Left lung (tissue), 10 donors: ENCODE data around the gene CEACAM5. TPM values are rescaled to one million over a fixed set of nuclear protein-coding genes. Genes with fewer than 3 reads are reported as not detected.

ENCODE experiments used
- ATAC-seq: fragments of 200-7000 bp; cut with Tn5 transposase; one replicate; pipeline ENCODE4 v1.9.1; 2020; ENCODE audit warnings: moderate library complexity
- DNase-seq, 4 donors: peaks; one replicate each; pipeline ENCODE4 v3.0.0-alpha.2; 2013 to 2020
- H3K27ac ChIP-seq, 2 donors: fragments of 200-600 bp; sonication (generic) in 1 of 2; one replicate each; pipeline versions ENCODE4 v1.5.0 to v1.8.0; 2020 to 2021
- H3K27me3 ChIP-seq, 2 donors: fragments of 200-600 bp; sonication (generic) in 1 of 2; one replicate each; pipeline versions ENCODE4 v1.5.0 to v1.8.0; 2020 to 2021
- H3K36me3 ChIP-seq, 2 donors: fragments of 200-600 bp; sonication (generic) in 1 of 2; one replicate each; pipeline versions ENCODE4 v1.5.0 to v1.8.0; 2020 to 2021
- H3K4me1 ChIP-seq, 2 donors: fragments of 200-600 bp; one replicate each; pipeline ENCODE4 v1.8.0; 2021
- H3K4me3 ChIP-seq, 2 donors: fragments of 200-600 bp; sonication (generic) in 1 of 2; one replicate each; pipeline versions ENCODE4 v1.5.0 to v1.8.0; 2020 to 2021; ENCODE audit warnings: mild to moderate bottlenecking in 1 of 2
- H3K9me3 ChIP-seq, 2 donors: fragments of 200-600 bp; sonication (generic) in 1 of 2; one replicate each; pipeline versions ENCODE4 v1.5.0 to v1.8.0; 2020 to 2021
- intact Hi-C, 2 donors: fragments of 100-400 bp; cut with DNase I; formaldehyde crosslinking; loops; one replicate each; pipeline versions ENCODE4 v1.11.2 to v1.14.2; 2022
- polyA plus RNA-seq, 6 donors: library from polyadenylated mRNA; unstranded; fragments of 120-200 nt; gene quantifications; one replicate each; pipeline ENCODE4 v1.2.1, GENCODE V29; 2013; ENCODE audit not compliant: insufficient read length in 6 of 6
- total RNA-seq, 2 donors: library from RNA; stranded (reverse); fragmentation: NEBNext Ultra II Directional; extraction: Animal tissue kit (Norgen Biotek cat#: 25700); gene quantifications; one replicate each; pipeline ENCODE4 v1.2.1, GENCODE V29; 2021
- TF ChIP-seq, protein P1 (sequence below), 2 donors: fragments of 200-600 bp; sonication (generic) in 1 of 2; IDR thresholded peaks; one replicate each; pipeline versions ENCODE4 v1.5.0 to v1.8.0; 2021; ENCODE audit warnings: antibody characterized with exemption in 2 of 2
- donor health status: DM: no; HTN: yes; CAD: no.
- donor health status: DM: no; HTN: no; CAD: no.

Gene CEACAM5
- total and polyA plus RNA-seq, 8 donors = 0.10 to 31.1 (median 0.18) TPM

DNA sequence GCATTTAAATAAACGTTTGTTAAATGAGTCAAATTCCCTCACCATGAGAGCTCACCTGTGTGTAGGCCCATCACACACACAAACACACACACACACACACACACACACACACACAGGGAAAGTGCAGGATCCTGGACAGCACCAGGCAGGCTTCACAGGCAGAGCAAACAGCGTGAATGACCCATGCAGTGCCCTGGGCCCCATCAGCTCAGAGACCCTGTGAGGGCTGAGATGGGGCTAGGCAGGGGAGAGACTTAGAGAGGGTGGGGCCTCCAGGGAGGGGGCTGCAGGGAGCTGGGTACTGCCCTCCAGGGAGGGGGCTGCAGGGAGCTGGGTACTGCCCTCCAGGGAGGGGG is 8.5 kb upstream of the CEACAM5 start:
- TF ChIP-seq, protein P1, sequence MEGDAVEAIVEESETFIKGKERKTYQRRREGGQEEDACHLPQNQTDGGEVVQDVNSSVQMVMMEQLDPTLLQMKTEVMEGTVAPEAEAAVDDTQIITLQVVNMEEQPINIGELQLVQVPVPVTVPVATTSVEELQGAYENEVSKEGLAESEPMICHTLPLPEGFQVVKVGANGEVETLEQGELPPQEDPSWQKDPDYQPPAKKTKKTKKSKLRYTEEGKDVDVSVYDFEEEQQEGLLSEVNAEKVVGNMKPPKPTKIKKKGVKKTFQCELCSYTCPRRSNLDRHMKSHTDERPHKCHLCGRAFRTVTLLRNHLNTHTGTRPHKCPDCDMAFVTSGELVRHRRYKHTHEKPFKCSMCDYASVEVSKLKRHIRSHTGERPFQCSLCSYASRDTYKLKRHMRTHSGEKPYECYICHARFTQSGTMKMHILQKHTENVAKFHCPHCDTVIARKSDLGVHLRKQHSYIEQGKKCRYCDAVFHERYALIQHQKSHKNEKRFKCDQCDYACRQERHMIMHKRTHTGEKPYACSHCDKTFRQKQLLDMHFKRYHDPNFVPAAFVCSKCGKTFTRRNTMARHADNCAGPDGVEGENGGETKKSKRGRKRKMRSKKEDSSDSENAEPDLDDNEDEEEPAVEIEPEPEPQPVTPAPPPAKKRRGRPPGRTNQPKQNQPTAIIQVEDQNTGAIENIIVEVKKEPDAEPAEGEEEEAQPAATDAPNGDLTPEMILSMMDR (IDR thresholded peaks at IDR 0.05) = no peak
- no peaks in the 10 kb centered on the region for H3K9me3 ChIP-seq
- H3K4me3 ChIP-seq = no peak overlapping the region
- no peaks in the 10 kb centered on the region for H3K36me3 ChIP-seq
- H3K27me3 ChIP-seq = peaks cover 0 to 55% of the 10 kb centered on the region in 2 donors
- intact Hi-C loops = no loop called here
- no peak overlapping the region for H3K27ac ChIP-seq
- ATAC-seq = no peak
- H3K4me1 ChIP-seq = peaks cover 0 to 16% of the 10 kb centered on the region in 2 donors
- DNase-seq = no peak

DNA sequence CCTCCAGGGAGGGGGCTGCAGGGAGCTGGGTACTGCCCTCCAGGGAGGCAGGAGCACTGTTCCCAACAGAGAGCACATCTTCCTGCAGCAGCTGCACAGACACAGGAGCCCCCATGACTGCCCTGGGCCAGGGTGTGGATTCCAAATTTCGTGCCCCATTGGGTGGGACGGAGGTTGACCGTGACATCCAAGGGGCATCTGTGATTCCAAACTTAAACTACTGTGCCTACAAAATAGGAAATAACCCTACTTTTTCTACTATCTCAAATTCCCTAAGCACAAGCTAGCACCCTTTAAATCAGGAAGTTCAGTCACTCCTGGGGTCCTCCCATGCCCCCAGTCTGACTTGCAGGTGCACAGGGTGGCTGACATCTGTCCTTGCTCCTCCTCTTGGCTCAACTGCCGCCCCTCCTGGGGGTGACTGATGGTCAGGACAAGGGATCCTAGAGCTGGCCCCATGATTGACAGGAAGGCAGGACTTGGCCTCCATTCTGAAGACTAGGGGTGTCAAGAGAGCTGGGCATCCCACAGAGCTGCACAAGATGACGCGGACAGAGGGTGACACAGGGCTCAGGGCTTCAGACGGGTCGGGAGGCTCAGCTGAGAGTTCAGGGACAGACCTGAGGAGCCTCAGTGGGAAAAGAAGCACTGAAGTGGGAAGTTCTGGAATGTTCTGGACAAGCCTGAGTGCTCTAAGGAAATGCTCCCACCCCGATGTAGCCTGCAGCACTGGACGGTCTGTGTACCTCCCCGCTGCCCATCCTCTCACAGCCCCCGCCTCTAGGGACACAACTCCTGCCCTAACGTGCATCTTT is 7.8 kb upstream of the CEACAM5 start:
- intact Hi-C loops = no loop called here
- no peaks in the 10 kb centered on the region for H3K9me3 ChIP-seq
- peaks cover 0 to 61% of the 10 kb centered on the region in 2 donors for H3K27me3 ChIP-seq
- TF ChIP-seq, protein P1 (IDR thresholded peaks at IDR 0.05) = no peak
- no peaks in the 10 kb centered on the region for H3K36me3 ChIP-seq
- no peak for DNase-seq
- H3K27ac ChIP-seq = no peak overlapping the region
- H3K4me1 ChIP-seq = peaks cover 0 to 16% of the 10 kb centered on the region in 2 donors
- H3K4me3 ChIP-seq = no peak overlapping the region
- no peak for ATAC-seq

DNA sequence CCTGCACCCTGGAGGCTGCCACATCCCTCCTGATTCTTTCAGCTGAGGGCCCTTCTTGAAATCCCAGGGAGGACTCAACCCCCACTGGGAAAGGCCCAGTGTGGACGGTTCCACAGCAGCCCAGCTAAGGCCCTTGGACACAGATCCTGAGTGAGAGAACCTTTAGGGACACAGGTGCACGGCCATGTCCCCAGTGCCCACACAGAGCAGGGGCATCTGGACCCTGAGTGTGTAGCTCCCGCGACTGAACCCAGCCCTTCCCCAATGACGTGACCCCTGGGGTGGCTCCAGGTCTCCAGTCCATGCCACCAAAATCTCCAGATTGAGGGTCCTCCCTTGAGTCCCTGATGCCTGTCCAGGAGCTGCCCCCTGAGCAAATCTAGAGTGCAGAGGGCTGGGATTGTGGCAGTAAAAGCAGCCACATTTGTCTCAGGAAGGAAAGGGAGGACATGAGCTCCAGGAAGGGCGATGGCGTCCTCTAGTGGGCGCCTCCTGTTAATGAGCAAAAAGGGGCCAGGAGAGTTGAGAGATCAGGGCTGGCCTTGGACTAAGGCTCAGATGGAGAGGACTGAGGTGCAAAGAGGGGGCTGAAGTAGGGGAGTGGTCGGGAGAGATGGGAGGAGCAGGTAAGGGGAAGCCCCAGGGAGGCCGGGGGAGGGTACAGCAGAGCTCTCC is 6.9 kb upstream of the CEACAM5 start:
- DNase-seq (no peak), ATAC-seq (no peak)
- intact Hi-C loops = no loop called here
- H3K27ac ChIP-seq = no peak overlapping the region
- TF ChIP-seq, protein P1 (IDR thresholded peaks at IDR 0.05) = no peak
- no peak overlapping the region for H3K4me3 ChIP-seq
- peaks cover 0 to 68% of the 10 kb centered on the region in 2 donors for H3K27me3 ChIP-seq
- H3K36me3 ChIP-seq = no peaks in the 10 kb centered on the region
- no peaks in the 10 kb centered on the region for H3K9me3 ChIP-seq
- peaks cover 0 to 16% of the 10 kb centered on the region in 2 donors for H3K4me1 ChIP-seq

DNA sequence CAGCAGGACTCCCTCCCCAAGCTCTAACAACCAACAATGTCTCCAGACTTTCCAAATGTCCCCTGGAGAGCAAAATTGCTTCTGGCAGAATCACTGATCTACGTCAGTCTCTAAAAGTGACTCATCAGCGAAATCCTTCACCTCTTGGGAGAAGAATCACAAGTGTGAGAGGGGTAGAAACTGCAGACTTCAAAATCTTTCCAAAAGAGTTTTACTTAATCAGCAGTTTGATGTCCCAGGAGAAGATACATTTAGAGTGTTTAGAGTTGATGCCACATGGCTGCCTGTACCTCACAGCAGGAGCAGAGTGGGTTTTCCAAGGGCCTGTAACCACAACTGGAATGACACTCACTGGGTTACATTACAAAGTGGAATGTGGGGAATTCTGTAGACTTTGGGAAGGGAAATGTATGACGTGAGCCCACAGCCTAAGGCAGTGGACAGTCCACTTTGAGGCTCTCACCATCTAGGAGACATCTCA is 6.2 kb upstream of the CEACAM5 start:
- DNase-seq (no peak), ATAC-seq (no peak)
- Histone ChIP-seq H3K4me3 (no peak overlapping the region), H3K9me3 (no peaks in the 10 kb centered on the region), H3K36me3 (no peaks in the 10 kb centered on the region), H3K27me3 (peaks cover 0 to 68% of the 10 kb centered on the region in 2 donors), H3K27ac (no peak overlapping the region), H3K4me1 (peaks cover 0 to 19% of the 10 kb centered on the region in 2 donors)
- intact Hi-C loops = no loop called here
- TF ChIP-seq, protein P1 (IDR thresholded peaks at IDR 0.05) = no peak

DNA sequence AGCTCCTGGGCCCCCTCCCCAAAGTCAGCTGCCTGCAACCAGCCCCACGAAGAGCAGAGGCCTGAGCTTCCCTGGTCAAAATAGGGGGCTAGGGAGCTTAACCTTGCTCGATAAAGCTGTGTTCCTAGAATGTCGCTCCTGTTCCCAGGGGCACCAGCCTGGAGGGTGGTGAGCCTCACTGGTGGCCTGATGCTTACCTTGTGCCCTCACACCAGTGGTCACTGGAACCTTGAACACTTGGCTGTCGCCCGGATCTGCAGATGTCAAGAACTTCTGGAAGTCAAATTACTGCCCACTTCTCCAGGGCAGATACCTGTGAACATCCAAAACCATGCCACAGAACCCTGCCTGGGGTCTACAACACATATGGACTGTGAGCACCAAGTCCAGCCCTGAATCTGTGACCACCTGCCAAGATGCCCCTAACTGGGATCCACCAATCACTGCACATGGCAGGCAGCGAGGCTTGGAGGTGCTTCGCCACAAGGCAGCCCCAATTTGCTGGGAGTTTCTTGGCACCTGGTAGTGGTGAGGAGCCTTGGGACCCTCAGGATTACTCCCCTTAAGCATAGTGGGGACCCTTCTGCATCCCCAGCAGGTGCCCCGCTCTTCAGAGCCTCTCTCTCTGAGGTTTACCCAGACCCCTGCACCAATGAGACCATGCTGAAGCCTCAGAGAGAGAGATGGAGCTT is 4.7 kb upstream of the CEACAM5 start:
- no peak for DNase-seq
- Histone ChIP-seq H3K36me3 (no peaks in the 10 kb centered on the region), H3K27me3 (peaks cover 0 to 82% of the 10 kb centered on the region in 2 donors), H3K4me1 (peaks cover 0 to 11% of the 10 kb centered on the region in 2 donors), H3K9me3 (no peaks in the 10 kb centered on the region), H3K27ac (no peak overlapping the region), H3K4me3 (no peak overlapping the region)
- TF ChIP-seq, protein P1 (IDR thresholded peaks at IDR 0.05) = no peak
- no peak for ATAC-seq
- intact Hi-C loops = no loop called here
